ENCODE data around the gene COX6B2. TPM values are rescaled to one million over a fixed set of nuclear protein-coding genes. Genes with fewer than 3 reads are reported as not detected.

Gene COX6B2
- polyA plus RNA-seq, 2 of the 4 experiments (the other 2 are of a cell fraction), result 0.78 to 6.4 TPM

DNA sequence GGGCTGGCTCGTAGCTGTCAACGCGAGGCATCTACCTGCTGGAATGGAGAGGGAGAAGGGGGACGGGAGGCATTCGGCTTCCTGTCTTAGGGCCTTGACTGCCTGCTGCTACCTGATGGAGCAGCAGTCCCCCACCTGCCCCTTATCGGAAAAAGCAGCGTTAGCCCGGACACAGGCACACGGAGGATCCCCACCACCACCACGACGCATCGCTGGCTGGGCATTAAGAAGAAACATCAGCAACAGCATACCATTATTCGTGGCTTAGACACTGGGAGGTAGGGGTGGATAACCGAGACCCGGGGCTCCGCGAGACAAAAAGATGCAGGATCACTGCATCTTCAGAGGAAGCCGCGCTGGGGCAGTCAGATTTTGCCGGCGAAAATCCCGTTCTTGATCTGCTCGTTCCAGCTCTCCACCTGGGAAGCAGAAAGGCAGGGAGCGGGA, 1.1 kb downstream of the COX6B2 start:
- Histone ChIP-seq H3K27ac (peak overlapping the region in 1 of 2 experiments; percentile 84; a peak in 3 of 6 replicates), H3K9me3 (no peaks in the 10 kb centered on the region), H3K4me3 (peak overlapping the region; percentile 50), H3K4me2 (peak overlapping the region; percentile 82), H3K4me1 (peaks cover 12% of the 10 kb centered on the region)
- ChIA-PET CTCF (interaction anchor here (1.5 to 3.2 kb wide), 3 partner anchors 14 to 51 kb away, joined by 4 to 18 read pairs (median 9); partner anchors contain the start of gene KMT5C), POLR2A (interaction anchor here (1.0 to 2.0 kb wide), 2 partner anchors 14 to 54 kb away, joined by 3 to 10 read pairs; partner anchors contain the start of genes KMT5C and UBE2S)
- no peak for DNase-seq (ENCODE audit: low read depth in 1 of 2, low spot score in 1 of 2)
- WGBS (ENCODE audit: missing lambda C conversion rate), result 19% methylated on average over 24 of the region's 24 CpGs
- peak; percentile 8 to 11 for ATAC-seq
- no peak for TF ChIP-seq NPAS2 (CRISPR knock-in tag; IDR thresholded peaks at IDR 0.05; ENCODE audit: borderline replicate concordance)
- TF ChIP-seq TFCP2L1 (CRISPR knock-in tag; IDR thresholded peaks at IDR 0.05), result no peak
- no peak for TF ChIP-seq ZFP36 (IDR thresholded peaks at IDR 0.05; ENCODE audit: borderline replicate concordance, partially characterized antibody)
- TF ChIP-seq CBX2 (IDR thresholded peaks at IDR 0.05; ENCODE audit: borderline replicate concordance, low read depth), result no peak
- TF ChIP-seq CBX8 (IDR thresholded peaks at IDR 0.05), result no peak
- no peak for TF ChIP-seq KDM5A (IDR thresholded peaks at IDR 0.05)
- TF ChIP-seq FOXS1 (CRISPR knock-in tag; IDR thresholded peaks at IDR 0.05), result no peak
- TF ChIP-seq KDM1A (IDR thresholded peaks at IDR 0.05; ENCODE audit: low read depth), result no peak
- TF ChIP-seq RAD21 (conservative IDR thresholded peaks at IDR 0.05 in 1 of 2, IDR thresholded peaks at IDR 0.05 in 1 of 2), result no peak
- TF ChIP-seq, protein P1, sequence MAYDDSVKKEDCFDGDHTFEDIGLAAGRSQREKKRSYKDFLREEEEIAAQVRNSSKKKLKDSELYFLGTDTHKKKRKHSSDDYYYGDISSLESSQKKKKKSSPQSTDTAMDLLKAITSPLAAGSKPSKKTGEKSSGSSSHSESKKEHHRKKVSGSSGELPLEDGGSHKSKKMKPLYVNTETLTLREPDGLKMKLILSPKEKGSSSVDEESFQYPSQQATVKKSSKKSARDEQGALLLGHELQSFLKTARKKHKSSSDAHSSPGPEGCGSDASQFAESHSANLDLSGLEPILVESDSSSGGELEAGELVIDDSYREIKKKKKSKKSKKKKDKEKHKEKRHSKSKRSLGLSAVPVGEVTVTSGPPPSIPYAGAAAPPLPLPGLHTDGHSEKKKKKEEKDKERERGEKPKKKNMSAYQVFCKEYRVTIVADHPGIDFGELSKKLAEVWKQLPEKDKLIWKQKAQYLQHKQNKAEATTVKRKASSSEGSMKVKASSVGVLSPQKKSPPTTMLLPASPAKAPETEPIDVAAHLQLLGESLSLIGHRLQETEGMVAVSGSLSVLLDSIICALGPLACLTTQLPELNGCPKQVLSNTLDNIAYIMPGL (CRISPR knock-in tag; IDR thresholded peaks at IDR 0.05; ENCODE audit: borderline replicate concordance), result no peak
- TF ChIP-seq FOSL2 (IDR thresholded peaks at IDR 0.05), result no peak
- no peak for TF ChIP-seq FOSL2 (CRISPR knock-in tag; IDR thresholded peaks at IDR 0.05)
- TF ChIP-seq EP300 (IDR thresholded peaks at IDR 0.05), result no peak
- TF ChIP-seq, protein P2, sequence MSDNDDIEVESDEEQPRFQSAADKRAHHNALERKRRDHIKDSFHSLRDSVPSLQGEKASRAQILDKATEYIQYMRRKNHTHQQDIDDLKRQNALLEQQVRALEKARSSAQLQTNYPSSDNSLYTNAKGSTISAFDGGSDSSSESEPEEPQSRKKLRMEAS (IDR thresholded peaks at IDR 0.05), result no peak; the same call in 1 of the 2 replicates
- TF ChIP-seq CEBPB (IDR thresholded peaks at IDR 0.05), result no peak
- TF ChIP-seq SREBF2 (IDR thresholded peaks at IDR 0.05), result no peak
- no peak for TF ChIP-seq MYC (IDR thresholded peaks at IDR 0.05; ENCODE audit: borderline replicate concordance, low read length)
- no peak for TF ChIP-seq FOSB (CRISPR knock-in tag; IDR thresholded peaks at IDR 0.05)
- FAIRE-seq, result no peak

- H3K4me1 ChIP-seq, result peaks cover 12% of the 10 kb centered on the region
- ChIA-PET POLR2A (interaction anchor here (1.0 to 2.0 kb wide), 2 partner anchors 13 to 55 kb away, joined by 3 to 10 read pairs; partner anchors contain the start of genes KMT5C and UBE2S), CTCF (interaction anchor here (0.5 to 3.2 kb wide), 8 partner anchors 8 to 282 kb away, joined by 3 to 18 read pairs (median 4); partner anchors contain the start of genes KMT5C, TMEM150B and TMEM238)
- DNase-seq (ENCODE audit: low read depth in 1 of 2, low spot score in 1 of 2), result no peak
- peak overlapping the region; percentile 82 for H3K4me2 ChIP-seq
- no peak overlapping the region for H3K4me3 ChIP-seq
- ATAC-seq, result no peak
- no peaks in the 10 kb centered on the region for H3K9me3 ChIP-seq
- TF ChIP-seq POLR2AphosphoS2 (conservative IDR thresholded peaks at IDR 0.05; ENCODE audit: low read length) (no peak), PHF8 (IDR thresholded peaks at IDR 0.05; ENCODE audit: borderline replicate concordance, low read depth) (no peak), KDM5A (IDR thresholded peaks at IDR 0.05) (no peak), ZFP36 (IDR thresholded peaks at IDR 0.05; ENCODE audit: borderline replicate concordance, partially characterized antibody) (no peak)
- no peak for FAIRE-seq
- WGBS (ENCODE audit: missing lambda C conversion rate), result 66% methylated on average over 25 of the region's 25 CpGs
- H3K27ac ChIP-seq, result no peak overlapping the region
Observed at GRCh38 chr19:55352549-55353145, 1.9 kb downstream of the COX6B2 start.

- Histone ChIP-seq H3K4me1 (peaks cover 12% of the 10 kb centered on the region), H3K9me3 (no peaks in the 10 kb centered on the region), H3K27ac (no peak overlapping the region), H3K4me2 (no peak overlapping the region), H3K4me3 (no peak overlapping the region)
- ATAC-seq (no peak), FAIRE-seq (no peak), DNase-seq (ENCODE audit: low read depth in 1 of 2, low spot score in 1 of 2) (no peak)
- POLR2A ChIA-PET, result interaction anchor here (2.0 kb wide), 1 partner anchor 13 kb away, joined by 10 read pairs; the partner anchor contains the start of gene KMT5C
- 80% methylated on average over 6 of the region's 6 CpGs for WGBS (ENCODE audit: missing lambda C conversion rate)
- CTCF ChIA-PET, result interaction anchor here (0.5 to 3.2 kb wide), 8 partner anchors 8 to 282 kb away, joined by 3 to 18 read pairs (median 6); partner anchors contain the start of genes TMEM150B and TMEM238
- TF ChIP-seq CEBPB (IDR thresholded peaks at IDR 0.05) (no peak), CHD4 (IDR thresholded peaks at IDR 0.05; ENCODE audit: borderline replicate concordance) (no peak), FOSL2 (IDR thresholded peaks at IDR 0.05) (no peak), FOSL2 (CRISPR knock-in tag; IDR thresholded peaks at IDR 0.05) (no peak), ZC3H11A (IDR thresholded peaks at IDR 0.05) (no peak), KDM5A (IDR thresholded peaks at IDR 0.05) (no peak), ZSCAN20 (CRISPR knock-in tag; IDR thresholded peaks at IDR 0.05) (no peak)
- TF ChIP-seq, protein P2 (IDR thresholded peaks at IDR 0.05), result no peak
Observed at GRCh38 chr19:55352040-55352439, 2.5 kb downstream of the COX6B2 start.
